ENCODE results near the gene COMMD1. TPM values are rescaled to one million over a fixed set of nuclear protein-coding genes. Genes with fewer than 3 reads are reported as not detected.

Gene COMMD1
- total RNA-seq, 1 experiment from 2014 or later = 41.4 TPM

DNA sequence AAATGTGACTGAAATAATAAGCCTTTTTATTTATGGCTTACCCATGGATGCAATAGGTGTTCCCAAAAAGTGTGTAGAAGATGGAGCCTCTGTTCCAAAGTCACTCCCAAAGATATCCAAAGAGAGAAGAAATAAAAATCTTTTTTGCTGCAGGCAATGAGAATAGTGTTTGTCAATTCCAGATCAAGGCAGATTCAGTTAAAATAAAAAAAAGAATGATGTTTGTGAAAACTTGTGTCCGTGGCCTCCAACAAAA, 43.9 kb downstream of the COMMD1 start:
- no peak for TF ChIP-seq EZH2 (IDR thresholded peaks at IDR 0.05; ENCODE audit: borderline replicate concordance, low read depth, low read length, poor library complexity, severe bottlenecking)
- TF ChIP-seq, protein P1, sequence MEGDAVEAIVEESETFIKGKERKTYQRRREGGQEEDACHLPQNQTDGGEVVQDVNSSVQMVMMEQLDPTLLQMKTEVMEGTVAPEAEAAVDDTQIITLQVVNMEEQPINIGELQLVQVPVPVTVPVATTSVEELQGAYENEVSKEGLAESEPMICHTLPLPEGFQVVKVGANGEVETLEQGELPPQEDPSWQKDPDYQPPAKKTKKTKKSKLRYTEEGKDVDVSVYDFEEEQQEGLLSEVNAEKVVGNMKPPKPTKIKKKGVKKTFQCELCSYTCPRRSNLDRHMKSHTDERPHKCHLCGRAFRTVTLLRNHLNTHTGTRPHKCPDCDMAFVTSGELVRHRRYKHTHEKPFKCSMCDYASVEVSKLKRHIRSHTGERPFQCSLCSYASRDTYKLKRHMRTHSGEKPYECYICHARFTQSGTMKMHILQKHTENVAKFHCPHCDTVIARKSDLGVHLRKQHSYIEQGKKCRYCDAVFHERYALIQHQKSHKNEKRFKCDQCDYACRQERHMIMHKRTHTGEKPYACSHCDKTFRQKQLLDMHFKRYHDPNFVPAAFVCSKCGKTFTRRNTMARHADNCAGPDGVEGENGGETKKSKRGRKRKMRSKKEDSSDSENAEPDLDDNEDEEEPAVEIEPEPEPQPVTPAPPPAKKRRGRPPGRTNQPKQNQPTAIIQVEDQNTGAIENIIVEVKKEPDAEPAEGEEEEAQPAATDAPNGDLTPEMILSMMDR (conservative IDR thresholded peaks at IDR 0.05; ENCODE audit: low read depth, low read length) = no peak
- Histone ChIP-seq H3K27me3 (replicated peaks; ENCODE audit: insufficient read depth, low read depth, low read length, poor library complexity) (no peaks in the 10 kb centered on the region), H3K36me3 (ENCODE audit: insufficient read depth, low read length, poor library complexity, severe bottlenecking) (no peaks in the 10 kb centered on the region), H3K27ac (ENCODE audit: low read depth, low read length, poor library complexity, severe bottlenecking) (no peak overlapping the region), H3K9me3 (ENCODE audit: low read depth, low read length, poor library complexity, severe bottlenecking) (no peaks in the 10 kb centered on the region), H3K4me3 (ENCODE audit: low read depth, low read length, poor library complexity, severe bottlenecking) (no peak overlapping the region), H3K4me1 (ENCODE audit: insufficient read depth, low read length, poor library complexity, severe bottlenecking) (no peaks in the 10 kb centered on the region)
- POLR2A ChIA-PET (ENCODE audit: low non-redundant PET) = no interaction called here
- intact Hi-C loops (cut with micrococcal nuclease; ENCODE audit: unreplicated experiment) = no loop called here
- CTCF ChIA-PET = no interaction called here
- no peak for DNase-seq (ENCODE audit: low spot score)
- BruUV-seq (replicated peaks) = no TSS peak

DNA sequence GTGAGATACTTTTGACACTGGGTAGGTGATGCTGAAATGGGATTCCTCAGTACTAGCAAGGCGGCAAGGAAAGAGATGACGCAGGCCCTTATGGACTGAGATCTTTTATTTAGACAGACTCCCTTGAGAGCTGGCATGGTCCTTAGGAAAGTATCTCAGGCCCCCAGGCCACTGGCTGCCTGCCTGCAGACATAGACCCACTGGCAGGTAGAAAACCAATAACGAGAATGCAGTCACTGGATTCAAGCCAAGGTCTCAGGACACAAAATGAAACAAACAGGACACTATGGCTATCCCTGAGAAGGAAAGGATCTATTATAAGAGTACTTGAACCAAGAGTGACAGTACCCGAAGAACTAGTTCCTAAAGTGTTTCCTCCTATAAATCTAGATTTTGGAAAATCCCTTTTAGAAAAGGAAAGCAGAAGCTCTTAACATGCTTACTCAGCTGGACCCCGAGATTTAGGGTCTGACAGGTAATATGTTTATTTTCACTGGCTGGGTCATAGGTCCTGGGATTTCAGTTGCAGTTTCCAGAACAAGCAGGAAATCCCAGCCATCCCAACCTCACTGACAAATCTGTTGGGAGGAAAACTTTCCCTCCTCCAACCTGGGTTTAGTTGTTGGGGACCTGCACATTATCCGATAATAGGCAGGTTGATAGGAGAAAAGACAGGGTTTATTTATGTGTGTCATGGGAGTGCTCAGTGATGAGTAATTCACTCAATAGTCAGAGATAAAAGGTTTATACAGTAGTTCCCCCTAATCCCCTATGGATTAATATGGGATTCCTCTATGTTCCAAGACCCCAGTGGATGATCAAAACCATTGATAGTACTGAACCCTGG, 44.5 kb downstream of the COMMD1 start:
- intact Hi-C loops (cut with micrococcal nuclease; ENCODE audit: unreplicated experiment) = no loop called here
- H3K4me1 ChIP-seq (ENCODE audit: insufficient read depth, low read length, poor library complexity, severe bottlenecking) = no peaks in the 10 kb centered on the region
- no peak for DNase-seq (ENCODE audit: low spot score)

DNA sequence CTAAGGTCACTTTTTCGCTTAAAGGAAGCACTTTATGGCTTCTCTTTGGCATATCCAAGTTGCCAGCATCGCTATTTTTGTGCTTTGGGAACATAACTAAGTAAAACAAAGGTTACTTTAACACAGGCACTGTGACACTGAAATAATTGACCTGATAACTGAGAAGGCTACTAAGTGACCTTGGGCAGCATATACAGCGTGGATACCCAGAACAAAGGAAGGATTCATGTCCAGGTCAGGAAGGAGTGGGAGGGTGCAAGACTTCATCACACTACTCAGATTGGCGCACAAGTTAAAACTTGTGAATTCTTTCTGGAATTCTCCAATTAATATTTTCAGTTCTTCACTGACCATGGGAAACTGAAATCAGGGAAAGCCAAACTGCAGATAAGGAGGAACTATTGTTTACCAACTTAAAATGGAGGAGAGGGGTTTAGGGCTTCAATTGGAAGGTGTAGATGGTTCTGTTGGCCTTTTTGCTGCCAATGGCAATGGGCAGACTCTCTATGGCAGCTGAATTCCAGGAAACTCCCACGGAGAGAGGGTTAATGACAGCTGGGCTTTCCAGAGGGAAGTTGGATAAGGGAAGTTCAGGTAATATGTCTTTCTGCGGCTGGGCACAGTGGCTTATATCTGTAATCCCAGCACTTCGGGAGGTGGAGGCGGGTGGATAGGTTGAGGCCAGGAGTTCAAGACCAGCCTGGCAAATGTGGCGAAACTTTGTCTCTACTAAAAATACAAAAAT, 45.3 kb downstream of the COMMD1 start:
- no peak for TF ChIP-seq EZH2 (IDR thresholded peaks at IDR 0.05; ENCODE audit: borderline replicate concordance, low read depth, low read length, poor library complexity, severe bottlenecking)
- TF ChIP-seq, protein P1 (conservative IDR thresholded peaks at IDR 0.05; ENCODE audit: low read depth, low read length) = no peak
- Histone ChIP-seq H3K27ac (ENCODE audit: low read depth, low read length, poor library complexity, severe bottlenecking) (no peak overlapping the region), H3K4me1 (ENCODE audit: insufficient read depth, low read length, poor library complexity, severe bottlenecking) (no peaks in the 10 kb centered on the region), H3K9me3 (ENCODE audit: low read depth, low read length, poor library complexity, severe bottlenecking) (no peaks in the 10 kb centered on the region), H3K27me3 (replicated peaks; ENCODE audit: insufficient read depth, low read depth, low read length, poor library complexity) (no peaks in the 10 kb centered on the region), H3K4me3 (ENCODE audit: low read depth, low read length, poor library complexity, severe bottlenecking) (no peak overlapping the region), H3K36me3 (ENCODE audit: insufficient read depth, low read length, poor library complexity, severe bottlenecking) (no peaks in the 10 kb centered on the region)
- ChIA-PET POLR2A (ENCODE audit: low non-redundant PET) (no interaction called here), CTCF (no interaction called here)
- BruUV-seq (replicated peaks) = no TSS peak
- intact Hi-C loops (cut with micrococcal nuclease; ENCODE audit: unreplicated experiment) = no loop called here
- no peak for DNase-seq (ENCODE audit: low spot score)

More for the DNA sequence above, 44.5 kb downstream of the COMMD1 start:
- CTCF ChIA-PET = no interaction called here
- Histone ChIP-seq H3K27ac (ENCODE audit: low read depth, low read length, poor library complexity, severe bottlenecking) (no peak overlapping the region), H3K9me3 (ENCODE audit: low read depth, low read length, poor library complexity, severe bottlenecking) (no peaks in the 10 kb centered on the region), H3K36me3 (ENCODE audit: insufficient read depth, low read length, poor library complexity, severe bottlenecking) (no peaks in the 10 kb centered on the region), H3K4me3 (ENCODE audit: low read depth, low read length, poor library complexity, severe bottlenecking) (no peak overlapping the region), H3K27me3 (replicated peaks; ENCODE audit: insufficient read depth, low read depth, low read length, poor library complexity) (no peaks in the 10 kb centered on the region)
- no TSS peak for BruUV-seq (replicated peaks)
- POLR2A ChIA-PET (ENCODE audit: low non-redundant PET) = no interaction called here
- TF ChIP-seq EZH2 (IDR thresholded peaks at IDR 0.05; ENCODE audit: borderline replicate concordance, low read depth, low read length, poor library complexity, severe bottlenecking) = no peak
- TF ChIP-seq, protein P1 (conservative IDR thresholded peaks at IDR 0.05; ENCODE audit: low read depth, low read length) = no peak

All from A673 (cell line).